Left ventricle myocardium superior (tissue), 1 donor: ENCODE data around the gene SMARCE1. TPM values are rescaled to one million over a fixed set of nuclear protein-coding genes. Genes with fewer than 3 reads are reported as not detected.

Experiments used
- ATAC-seq: fragments of 200-7000 bp; cut with Tn5 transposase; one replicate; pipeline ENCODE4 v1.9.1; 2020; ENCODE audit warnings: mild to moderate bottlenecking, moderate library complexity
- DNase-seq: peaks from one replicate; pipeline ENCODE4 v3.0.0-alpha.2; 2020
- intact Hi-C: fragments of 100-400 bp; cut with micrococcal nuclease; formaldehyde crosslinking; loops from one replicate; pipeline ENCODE4 v1.11.0; 2022
- total RNA-seq: library from RNA; stranded (reverse); fragmentation: NEBNext Ultra II Directional; extraction: Animal tissue kit (Norgen Biotek cat#: 25700); gene quantifications from one replicate; pipeline ENCODE4 v1.2.1, GENCODE V29; 2021
- donor health status: DM: no; HTN: yes; CAD: no; lungs with severe emphysema.

SMARCE1 gene
- total RNA-seq, 1 donor from 2014 or later: 59.8 TPM

GRCh38 chr17:40648384-40648968, 858 bp upstream of the SMARCE1 start:
- ATAC-seq (peak; percentile 69), DNase-seq (no peak)
- intact Hi-C loops: loop anchor here (10.0 kb wide), 1 partner anchor 146 kb away; the partner anchor contains the start of gene KRT28

DNA sequence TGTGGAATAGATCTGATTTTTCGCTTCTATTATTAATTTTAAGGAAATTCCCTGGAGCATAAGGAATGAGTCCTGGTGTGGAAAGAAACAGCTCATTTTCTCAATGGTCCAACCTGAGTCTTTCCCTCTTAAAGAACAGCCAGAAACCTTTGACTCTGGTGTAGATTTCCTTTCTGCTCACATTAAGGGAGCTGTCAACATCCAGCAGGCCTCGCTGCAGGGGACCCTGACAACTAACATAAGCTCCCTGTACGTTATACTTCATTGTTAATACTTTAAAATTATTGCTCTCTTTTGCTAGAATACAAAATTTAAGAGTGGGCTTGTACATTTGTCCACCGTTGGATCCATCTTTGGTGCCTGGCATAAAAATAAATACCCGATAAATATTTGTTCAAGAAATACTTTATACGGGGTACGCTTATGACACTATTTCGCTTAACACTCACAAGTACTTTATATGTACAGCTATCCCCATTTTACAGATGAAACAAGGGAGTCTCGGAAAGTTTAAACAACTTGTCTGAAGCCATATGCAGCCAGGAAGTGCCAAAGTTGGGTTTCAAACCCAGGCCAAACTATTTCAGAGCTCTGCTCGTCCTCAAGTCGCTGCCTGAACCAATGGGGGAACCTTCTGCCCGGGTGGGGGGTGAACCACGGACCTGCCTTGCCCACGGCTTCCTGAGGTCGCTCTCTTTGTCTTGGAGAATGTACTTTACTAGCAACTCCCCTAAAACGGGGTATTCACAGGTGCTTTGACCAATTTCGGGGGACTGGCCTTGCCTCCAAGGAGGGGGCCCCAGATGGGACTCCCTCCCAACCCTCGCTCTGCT, 611 bp downstream of the SMARCE1 start:
- DNase-seq (no peak), ATAC-seq (peak; percentile 69)
- intact Hi-C loops: loop anchor here (10.0 kb wide), 1 partner anchor 148 kb away; the partner anchor contains the start of gene KRT28

DNA sequence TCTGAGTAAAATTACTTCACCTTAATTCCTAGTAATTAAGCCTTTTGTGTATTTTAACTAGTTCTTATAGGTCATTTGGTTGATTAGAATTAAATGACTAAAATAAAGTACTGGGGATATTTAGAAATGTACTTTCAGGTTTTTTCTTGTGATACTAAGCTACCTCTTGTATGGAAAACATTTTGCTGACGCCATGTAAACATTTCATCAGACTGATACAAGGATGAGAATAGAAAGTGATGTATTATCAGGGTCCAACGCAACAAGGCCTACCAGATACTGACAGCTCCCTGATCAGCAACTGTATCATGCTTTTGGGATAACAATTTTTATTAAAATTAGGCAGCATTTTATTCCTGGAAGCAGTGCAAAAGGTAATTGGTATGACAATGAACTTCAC, 1.7 kb downstream of the SMARCE1 start:
- no peak for DNase-seq
- ATAC-seq: no peak
- intact Hi-C loops: loop anchor here (10.0 kb wide), 1 partner anchor 149 kb away; the partner anchor contains the start of gene KRT28

- no peak for ATAC-seq
- intact Hi-C loops: loop anchor here (10.0 kb wide), 1 partner anchor 150 kb away; the partner anchor contains the start of gene KRT28
- no peak for DNase-seq
Observed at GRCh38 chr17:40645291-40645690, 2.3 kb downstream of the SMARCE1 start.

- no peak for ATAC-seq
- no peak for DNase-seq
- intact Hi-C loops: no loop called here
Observed at GRCh38 chr17:40637931-40638330, 9.7 kb downstream of the SMARCE1 start.

DNA sequence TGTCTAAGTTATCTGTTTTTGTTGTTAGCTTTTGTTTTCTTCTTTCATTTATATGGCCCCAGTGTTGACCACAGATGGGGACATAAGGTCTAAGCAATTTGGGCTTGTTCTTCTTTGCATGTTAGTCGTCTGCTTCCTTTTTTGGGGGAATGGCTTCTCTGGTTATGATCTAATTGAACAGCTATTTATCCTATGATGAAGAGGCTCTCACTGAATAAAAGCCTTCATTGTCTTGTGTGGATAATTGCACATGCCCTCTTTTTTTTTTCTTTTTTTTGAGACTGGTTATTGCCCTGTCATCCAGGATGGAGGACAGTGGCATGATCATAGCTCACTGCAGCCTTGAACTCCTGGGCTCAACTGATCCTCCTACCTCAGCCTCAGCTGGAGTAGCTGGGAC, 13.7 kb downstream of the SMARCE1 start:
- ATAC-seq: no peak
- intact Hi-C loops: no loop called here
- no peak for DNase-seq

GRCh38 chr17:40632216-40632615, 15.4 kb downstream of the SMARCE1 start:
- ATAC-seq: no peak
- DNase-seq: no peak
- intact Hi-C loops: no loop called here

- no peak for ATAC-seq
Observed at GRCh38 chr17:40629842-40630241, 17.8 kb downstream of the SMARCE1 start.

DNA sequence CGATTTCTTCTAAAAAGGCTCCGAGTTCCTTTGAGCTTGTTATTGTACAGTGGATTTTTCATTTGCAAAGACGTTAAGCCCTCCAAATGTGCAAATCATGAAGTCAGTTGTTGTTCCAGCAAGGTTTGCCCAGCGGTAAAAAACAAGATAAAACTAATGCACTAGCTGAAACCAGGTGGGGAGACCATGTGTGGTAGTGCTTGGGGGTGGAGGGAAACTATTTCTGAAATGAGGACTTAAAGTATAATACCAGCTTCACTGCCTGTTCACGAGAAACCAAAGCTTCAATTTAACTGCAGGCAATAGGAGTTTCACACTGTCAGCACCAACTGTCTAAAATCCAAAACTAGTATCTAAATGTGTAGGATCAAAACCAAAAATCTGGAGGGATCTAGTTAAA, 22.3 kb downstream of the SMARCE1 start:
- ATAC-seq: no peak
- intact Hi-C loops: no loop called here
- no peak for DNase-seq

More at GRCh38 chr17:40629842-40630241, 17.8 kb downstream of the SMARCE1 start:
- no peak for DNase-seq
- intact Hi-C loops: no loop called here

- DNase-seq (no peak), ATAC-seq (no peak)
- intact Hi-C loops: no loop called here
Observed at GRCh38 chr17:40623419-40624210, 24.0 kb downstream of the SMARCE1 start.

DNA sequence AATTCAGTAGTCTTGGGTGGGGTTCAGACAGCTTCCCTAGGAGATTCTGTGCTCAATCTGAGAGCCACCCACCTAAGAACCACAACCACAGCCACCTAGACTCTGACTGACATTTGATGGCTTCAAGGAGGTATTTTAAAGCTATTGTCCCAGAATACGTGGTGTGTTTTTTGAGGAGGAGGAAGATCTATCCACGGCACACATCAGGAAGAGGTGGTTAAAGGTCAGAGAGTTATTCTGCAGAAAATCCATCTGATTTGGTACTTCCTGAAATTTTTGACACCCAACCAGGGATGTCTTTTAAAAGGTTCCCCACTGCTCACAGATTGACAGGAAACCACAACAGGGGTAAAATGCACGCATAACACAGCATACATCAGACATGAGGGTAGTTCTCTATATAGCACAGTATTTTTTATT, 25.1 kb downstream of the SMARCE1 start:
- intact Hi-C loops: no loop called here
- no peak for DNase-seq
- no peak for ATAC-seq

DNA sequence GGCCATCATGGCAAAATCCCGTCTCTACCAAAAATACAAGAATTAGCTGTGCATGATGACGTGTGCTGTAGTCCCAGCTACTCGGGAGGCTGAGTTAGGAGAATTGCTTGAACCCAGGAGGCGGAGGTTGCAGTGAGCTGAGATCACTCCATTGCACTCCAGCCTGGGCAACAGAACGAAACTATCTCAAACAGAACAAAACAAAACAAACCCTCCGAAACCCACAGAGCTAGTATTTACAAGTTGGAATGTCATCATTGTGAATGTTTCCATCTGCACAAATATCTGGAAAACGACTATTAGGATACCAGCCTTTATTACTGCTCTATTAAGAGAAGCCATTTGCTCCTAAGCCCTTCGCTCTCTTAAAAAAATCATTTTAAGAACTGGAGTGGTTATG, 26.0 kb downstream of the SMARCE1 start:
- DNase-seq: no peak
- ATAC-seq: no peak
- intact Hi-C loops: no loop called here

DNA sequence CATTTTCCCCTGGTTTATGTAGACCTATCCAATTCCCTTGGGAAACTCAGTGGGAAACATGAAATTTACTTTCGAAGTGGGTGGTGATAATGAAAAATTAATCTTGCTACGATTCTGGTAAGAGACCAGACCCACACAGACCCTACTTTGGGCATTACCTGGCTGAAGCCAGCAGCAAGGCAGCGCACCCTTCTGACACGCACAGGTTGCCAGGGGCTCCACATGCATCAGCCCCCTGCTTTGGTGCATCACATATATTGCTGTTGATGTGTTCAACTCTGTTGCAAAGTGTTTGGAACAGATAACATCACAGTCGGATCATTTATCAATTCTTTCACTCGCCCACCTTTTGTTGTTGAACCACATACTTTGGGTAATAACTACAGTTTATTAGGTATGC, 26.6 kb downstream of the SMARCE1 start:
- no peak for ATAC-seq
- DNase-seq: no peak
- intact Hi-C loops: no loop called here

DNA sequence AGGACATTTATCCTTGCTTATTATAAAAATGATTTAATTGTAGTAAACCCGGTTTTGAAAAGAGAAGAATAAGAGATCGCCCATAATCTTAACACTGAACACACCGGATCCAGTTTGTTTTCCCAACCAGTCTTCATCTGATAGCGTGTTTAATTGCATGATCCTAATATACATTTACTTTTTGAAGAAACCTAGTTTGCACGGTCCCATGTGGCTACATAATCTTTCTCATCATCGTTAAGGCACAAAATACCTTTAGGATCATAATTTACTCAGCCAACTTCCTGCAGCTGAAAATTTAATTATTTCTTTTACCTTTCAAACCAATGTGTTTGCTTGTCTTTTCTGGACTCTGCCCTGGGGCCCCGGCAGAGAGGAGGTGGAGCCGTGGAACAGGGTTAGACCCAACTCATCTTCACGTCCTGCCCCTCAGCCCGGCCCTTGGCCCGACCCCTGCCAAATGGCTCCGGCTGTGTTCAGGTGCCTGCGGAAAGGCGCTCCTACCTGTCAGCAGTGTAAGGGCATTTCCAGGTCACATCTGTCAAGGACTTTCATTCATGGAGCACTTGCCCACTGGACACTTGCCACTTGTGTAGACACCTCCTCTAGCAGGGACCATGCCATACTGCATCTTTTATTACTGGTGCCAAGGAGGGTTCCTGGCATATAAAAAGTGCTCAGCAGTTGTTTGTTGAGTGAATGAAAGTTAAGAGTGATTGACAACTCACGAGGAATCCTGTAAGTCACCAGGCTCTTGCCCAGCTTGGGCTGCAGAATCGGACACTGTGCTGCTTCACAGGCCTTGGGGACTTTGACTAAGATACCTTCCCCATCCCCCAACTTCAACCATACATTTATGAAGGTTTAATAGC, 28.6 kb downstream of the SMARCE1 start:
- ATAC-seq (no peak), DNase-seq (no peak)
- intact Hi-C loops: no loop called here

GRCh38 chr17:40617678-40618240, 29.9 kb downstream of the SMARCE1 start:
- no peak for DNase-seq
- no peak for ATAC-seq
- intact Hi-C loops: no loop called here

- DNase-seq: no peak
- ATAC-seq: no peak
- intact Hi-C loops: no loop called here
Observed at GRCh38 chr17:40616592-40616991, 31.0 kb downstream of the SMARCE1 start.

- intact Hi-C loops: no loop called here
- no peak for ATAC-seq
- DNase-seq: no peak
Observed at GRCh38 chr17:40615841-40616476, 31.7 kb downstream of the SMARCE1 start.
